Measurements from ENCODE around the gene PLEKHN1. TPM values are rescaled to one million over a fixed set of nuclear protein-coding genes. Genes with fewer than 3 reads are reported as not detected.

PLEKHN1 gene
- total and polyA plus RNA-seq, 2 of the 4 experiments (the other 2 are of a cell fraction), result 0.54 to 2.1 TPM

GRCh38 chr1:1013922-1014648 lies 47.8 kb downstream of the PLEKHN1 start (continued):
- TF ChIP-seq MAZ (IDR thresholded peaks at IDR 0.05; ENCODE audit: borderline replicate concordance, low read depth, low read length) (no peak), SMC3 (IDR thresholded peaks at IDR 0.05; ENCODE audit: low read depth, low read length) (no peak)

- CTCF ChIA-PET, result no interaction called here
- Histone ChIP-seq H3K9me1 (ENCODE audit: insufficient read depth, low read length) (no peaks in the 10 kb centered on the region), H3K9ac (ENCODE audit: low read depth, low read length) (peak overlapping the region; percentile 63; the same call in 1 of the 2 replicates), H4K20me1 (ENCODE audit: insufficient read depth, low read length) (no peaks in the 10 kb centered on the region), H3K4ac (ENCODE audit: low read depth, low read length) (0 out of 2 replicates have a peak overlapping the region, but pooled peaks have one; percentile 88), H4K91ac (ENCODE audit: insufficient read depth, low read depth, low read length) (peak overlapping the region; percentile 74), H2BK5ac (ENCODE audit: low read depth, low read length, poor library complexity, severe bottlenecking) (no peak overlapping the region), H2AFZ (replicated peaks; ENCODE audit: low read length, poor library complexity) (peak overlapping the region; percentile 99), H4K8ac (ENCODE audit: low read depth in 2 of 2, low read length in 2 of 2) (peak overlapping the region; percentile 65 to 75; a peak in 3 of 4 replicates), H3K4me1 (ENCODE audit: control insufficient read depth, insufficient read depth, low read length) (peaks cover 4% of the 10 kb centered on the region), H3K4me3 (ENCODE audit: insufficient read depth, low read depth, low read length) (no peak overlapping the region), H3K36me3 (ENCODE audit: control insufficient read depth, insufficient read depth, low read length) (no peaks in the 10 kb centered on the region), H3K56ac (ENCODE audit: extremely low read depth, insufficient read depth, low read length) (peak overlapping the region; percentile 76; the same call in 1 of the 2 replicates), H3K14ac (replicated peaks; ENCODE audit: low read depth, low read length) (0 out of 2 replicates have a peak overlapping the region, but pooled peaks have one; percentile 45), H3K18ac (ENCODE audit: low read depth, low read length) (no peak overlapping the region), H3K23ac (ENCODE audit: low read depth, low read length) (no peak overlapping the region), H3K79me1 (ENCODE audit: low read depth in 1 of 2, low read length in 2 of 2) (peaks cover 0 to 11% of the 10 kb centered on the region in 2 experiments; a peak in 2 of 4 replicates), H3K9me3 (ENCODE audit: control insufficient read depth, insufficient read depth, low read length) (no peaks in the 10 kb centered on the region), H2BK20ac (ENCODE audit: low read depth, low read length) (no peak overlapping the region), H2BK15ac (ENCODE audit: low read depth, low read length) (no peak overlapping the region; the same call in 2 of the 3 replicates), H3K27ac (ENCODE audit: insufficient read depth, low read length) (no peak overlapping the region; the same call in 1 of the 2 replicates), H3K4me2 (ENCODE audit: low read depth, low read length) (no peak overlapping the region; the same call in 1 of the 2 replicates), H2AK9ac (replicated peaks; ENCODE audit: low read depth, low read length, poor library complexity) (peak overlapping the region; percentile 98), H3K27me3 (ENCODE audit: control insufficient read depth, insufficient read depth, low read length) (no peaks in the 10 kb centered on the region), H2BK120ac (ENCODE audit: low read depth, low read length) (peak overlapping the region; percentile 48; the same call in 1 of the 2 replicates), H4K5ac (ENCODE audit: low read depth, low read length) (peak overlapping the region; percentile 7; the same call in 1 of the 2 replicates), H2AK5ac (ENCODE audit: low read depth, low read length) (peak overlapping the region; percentile 92)
- POLR2A ChIA-PET (ENCODE audit: unreplicated experiment), result no interaction called here
- in situ Hi-C loops (cut with MboI; ENCODE audit: low sequenced_read_pairs) (no loop called here), dilution Hi-C loops (cut with HindIII; ENCODE audit: low sequenced_read_pairs, unreplicated experiment) (no loop called here), intact Hi-C loops (cut with micrococcal nuclease) (no loop called here)
- BruUV-seq (replicated peaks), result no TSS peak
- DNase-seq (no peak), ATAC-seq (ENCODE audit: low read depth) (no peak)
- 79% methylated on average over 9 of the region's 20 CpGs; no CpG with 5 or more reads in 1 of the 2 experiments for WGBS, 2 experiments (ENCODE audit: extremely low coverage in 2 of 2, insufficient read length in 1 of 2)
- TF ChIP-seq CTCF (conservative IDR thresholded peaks at IDR 0.05; ENCODE audit: low read depth, low read length), result peak; percentile 45
- TF ChIP-seq USF2 (IDR thresholded peaks at IDR 0.05; ENCODE audit: low read depth, low read length), result no peak
- TF ChIP-seq RAD21 (IDR thresholded peaks at IDR 0.05; ENCODE audit: low read length), result peak; percentile 57
Observed at GRCh38 chr1:1014799-1015681, 48.8 kb downstream of the PLEKHN1 start.
